GM21526 (cell line): ENCODE measurements around the gene ETFA.

Experiments
- ATAC-seq: cut with Tn5 transposase; IDR thresholded peaks from one replicate; pipeline ENCODE4 v1.9.1; 2021; ENCODE audit warnings: moderate library complexity; ENCODE audit not compliant: unreplicated experiment, low FRiP score

ETFA gene

DNA sequence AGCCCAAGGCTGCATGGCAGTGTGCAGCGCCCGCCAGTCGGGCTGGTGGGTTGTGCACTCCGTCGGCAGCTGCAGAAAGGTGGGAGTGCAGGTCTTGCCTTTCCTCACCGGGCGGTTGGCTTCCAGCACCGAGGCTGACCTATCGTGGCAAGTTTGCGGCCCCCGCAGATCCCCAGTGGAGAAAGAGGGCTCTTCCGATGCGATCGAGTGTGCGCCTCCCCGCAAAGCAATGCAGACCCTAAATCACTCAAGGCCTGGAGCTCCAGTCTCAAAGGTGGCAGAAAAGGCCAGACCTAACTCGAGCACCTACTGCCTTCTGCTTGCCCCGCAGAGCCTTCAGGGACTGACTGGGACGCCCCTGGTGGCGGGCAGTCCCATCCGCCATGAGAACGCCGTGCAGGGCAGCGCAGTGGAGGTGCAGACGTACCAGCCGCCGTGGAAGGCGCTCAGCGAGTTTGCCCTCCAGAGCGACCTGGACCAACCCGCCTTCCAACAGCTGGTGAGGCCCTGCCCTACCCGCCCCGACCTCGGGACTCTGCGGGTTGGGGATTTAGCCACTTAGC, 29.6 kb upstream of the ETFA start:
- ATAC-seq: no peak

DNA sequence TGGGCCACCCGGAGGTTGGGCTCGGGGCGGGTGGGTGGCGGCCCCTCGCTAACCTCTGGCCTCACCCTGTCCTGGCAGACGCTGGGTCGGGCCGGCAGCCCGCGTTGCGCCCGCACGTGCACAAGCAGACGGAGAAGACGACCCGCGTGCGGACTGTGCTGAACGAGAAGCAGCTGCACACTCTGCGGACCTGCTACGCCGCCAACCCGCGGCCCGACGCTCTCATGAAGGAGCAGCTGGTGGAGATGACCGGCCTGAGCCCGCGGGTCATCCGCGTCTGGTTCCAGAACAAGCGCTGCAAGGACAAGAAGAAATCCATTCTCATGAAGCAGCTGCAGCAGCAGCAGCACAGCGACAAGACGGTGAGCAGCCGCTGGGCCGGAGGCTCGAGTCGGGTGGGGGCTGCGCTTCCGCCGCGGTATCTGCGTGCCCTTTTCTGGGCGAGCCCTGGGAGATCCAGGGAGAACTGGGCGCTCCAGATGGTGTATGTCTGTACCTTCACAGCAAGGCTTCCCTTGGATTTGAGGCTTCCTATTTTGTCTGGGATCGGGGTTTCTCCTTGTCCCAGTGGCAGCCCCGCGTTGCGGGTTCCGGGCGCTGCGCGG, 29.0 kb upstream of the ETFA start:
- no peak for ATAC-seq

DNA sequence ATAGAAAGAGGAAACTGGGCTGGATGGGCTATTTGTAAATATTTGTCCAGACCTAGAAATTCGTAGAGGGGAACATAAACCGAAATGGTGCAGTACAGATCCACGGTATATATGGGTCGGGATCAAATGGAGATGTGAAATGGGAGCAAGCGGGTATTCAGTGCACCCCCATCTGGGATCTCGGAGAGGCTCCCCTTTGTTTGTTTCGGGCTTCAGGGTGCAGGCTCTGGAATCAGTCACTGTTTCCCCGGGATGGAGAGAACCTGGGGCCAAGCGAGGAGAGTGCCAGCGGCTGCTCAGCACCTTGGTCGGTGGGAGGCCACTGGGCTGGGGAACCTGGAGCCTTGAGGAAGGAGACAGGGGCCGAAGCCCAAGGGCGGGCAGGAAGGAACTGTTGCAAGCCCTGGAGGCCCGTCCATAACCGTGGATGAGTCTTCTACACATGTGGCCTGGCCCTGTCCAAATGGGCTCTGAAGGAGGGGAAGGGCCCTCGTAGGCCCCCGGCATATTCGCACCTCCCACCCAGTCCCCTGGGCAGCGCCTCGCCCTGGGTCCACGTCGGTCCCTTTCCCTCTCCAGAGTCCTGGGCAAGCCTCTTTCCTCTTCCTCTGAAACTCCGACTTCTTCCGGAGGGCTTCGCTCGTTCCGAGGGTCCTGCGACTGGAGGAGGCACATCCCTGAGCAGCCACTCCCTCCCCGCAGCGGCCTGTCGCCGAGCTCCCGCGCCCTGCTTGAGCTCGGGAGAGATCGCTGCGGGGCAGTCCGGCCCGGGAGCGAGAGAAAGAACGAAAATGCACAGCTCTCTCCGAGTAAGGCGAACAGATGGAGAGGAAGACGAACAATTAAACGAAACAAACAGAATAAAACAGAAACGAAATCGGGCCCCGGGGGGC, 28.3 kb upstream of the ETFA start:
- no peak for ATAC-seq

DNA sequence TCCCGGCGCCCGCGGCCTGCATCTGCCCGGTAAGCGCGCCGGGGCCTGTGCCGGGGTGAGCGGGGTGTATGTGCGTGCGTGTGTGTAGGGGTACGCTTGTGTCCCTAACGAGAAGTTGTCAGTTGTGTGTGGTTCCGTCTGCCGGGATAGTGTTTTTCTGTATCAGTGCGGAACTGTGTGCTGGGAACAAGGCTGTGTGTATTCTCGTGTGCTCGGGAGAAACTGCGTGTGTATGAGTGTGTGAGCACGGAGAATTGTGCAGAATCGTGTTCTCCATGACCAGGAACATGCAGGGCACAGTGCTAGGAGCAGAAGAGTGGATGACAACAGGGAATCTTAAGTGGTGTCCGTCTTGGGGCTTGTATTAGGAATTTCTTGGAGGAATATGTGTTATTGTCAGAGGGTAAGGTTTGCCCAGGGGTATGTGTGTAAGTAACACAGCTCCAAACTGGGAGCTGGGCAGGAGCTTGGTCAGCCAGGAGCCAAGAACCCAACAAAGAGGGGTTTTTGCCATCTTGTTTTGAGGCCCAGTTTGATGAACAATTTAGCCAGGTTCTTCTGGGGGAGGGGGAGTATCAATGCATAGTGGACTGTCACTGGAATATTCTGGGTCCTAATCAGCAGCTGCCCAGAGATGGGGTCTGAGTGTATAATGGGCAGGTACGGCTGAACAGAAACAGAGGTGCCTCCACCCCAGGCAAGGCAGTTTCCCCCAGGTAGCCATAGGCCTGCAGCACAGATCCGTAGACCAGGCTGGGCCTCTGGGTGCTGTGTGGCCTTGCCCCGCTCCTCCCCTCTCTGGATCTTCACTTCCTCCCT, 27.4 kb upstream of the ETFA start:
- no peak for ATAC-seq

DNA sequence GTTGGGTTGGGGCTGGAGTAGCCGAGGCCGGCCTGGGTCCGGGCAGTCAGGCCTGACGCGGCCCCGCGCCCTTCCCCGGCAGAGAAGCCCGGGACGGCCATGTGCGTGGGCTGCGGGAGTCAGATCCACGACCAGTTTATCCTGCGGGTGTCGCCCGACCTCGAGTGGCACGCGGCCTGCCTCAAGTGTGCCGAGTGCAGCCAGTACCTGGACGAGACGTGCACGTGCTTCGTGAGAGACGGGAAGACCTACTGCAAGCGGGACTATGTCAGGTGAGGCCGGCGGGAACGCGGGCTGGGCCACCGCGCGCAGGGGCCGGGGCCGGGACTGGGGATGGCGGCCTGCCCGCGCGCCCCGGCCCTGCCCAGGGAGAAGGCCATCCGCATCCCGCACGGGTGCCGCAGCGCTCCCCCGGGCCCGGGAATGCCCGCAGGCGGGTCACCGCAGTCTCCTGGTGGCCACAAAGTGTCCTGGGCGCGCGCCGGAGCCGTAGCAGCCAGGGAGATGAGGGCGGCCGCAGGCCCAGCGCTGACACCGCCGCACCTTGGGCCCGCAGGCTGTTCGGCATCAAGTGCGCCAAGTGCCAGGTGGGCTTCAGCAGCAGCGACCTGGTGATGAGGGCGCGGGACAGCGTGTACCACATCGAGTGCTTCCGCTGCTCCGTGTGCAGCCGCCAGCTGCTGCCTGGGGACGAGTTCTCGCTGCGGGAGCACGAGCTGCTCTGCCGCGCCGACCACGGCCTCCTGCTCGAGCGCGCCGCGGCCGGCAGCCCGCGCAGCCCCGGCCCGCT, 26.6 kb upstream of the ETFA start:
- ATAC-seq: no peak

DNA sequence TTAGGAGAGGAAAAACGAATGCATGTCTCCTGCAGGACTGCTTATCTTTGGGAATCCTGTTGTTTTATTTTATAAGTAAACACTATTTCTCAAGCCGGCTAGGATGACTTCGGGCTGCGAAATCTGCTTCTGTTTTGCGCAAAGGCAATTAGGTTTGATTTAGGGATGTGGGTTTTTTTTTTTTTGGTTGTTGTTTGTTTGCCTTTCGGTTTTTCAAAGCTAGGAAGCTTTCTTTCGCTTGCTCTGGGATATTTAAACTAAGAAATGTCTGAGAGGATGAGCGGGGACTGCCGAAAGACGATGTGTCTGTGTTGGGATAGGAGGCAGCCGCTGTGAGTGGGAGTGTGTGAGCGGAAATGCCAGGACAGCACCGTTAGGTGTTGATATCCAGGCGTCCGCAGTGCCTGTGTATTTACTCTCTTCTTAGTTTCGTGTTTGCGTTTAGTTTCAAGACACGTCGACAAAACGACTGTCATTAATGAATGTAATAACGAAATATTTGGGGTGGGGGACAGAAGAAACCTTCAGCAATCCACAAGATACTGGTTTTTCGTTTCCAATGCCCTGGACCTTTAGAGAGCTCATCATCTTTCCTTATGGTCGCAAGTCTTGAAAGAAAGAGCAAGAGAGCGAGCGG, 25.9 kb upstream of the ETFA start:
- no peak for ATAC-seq

DNA sequence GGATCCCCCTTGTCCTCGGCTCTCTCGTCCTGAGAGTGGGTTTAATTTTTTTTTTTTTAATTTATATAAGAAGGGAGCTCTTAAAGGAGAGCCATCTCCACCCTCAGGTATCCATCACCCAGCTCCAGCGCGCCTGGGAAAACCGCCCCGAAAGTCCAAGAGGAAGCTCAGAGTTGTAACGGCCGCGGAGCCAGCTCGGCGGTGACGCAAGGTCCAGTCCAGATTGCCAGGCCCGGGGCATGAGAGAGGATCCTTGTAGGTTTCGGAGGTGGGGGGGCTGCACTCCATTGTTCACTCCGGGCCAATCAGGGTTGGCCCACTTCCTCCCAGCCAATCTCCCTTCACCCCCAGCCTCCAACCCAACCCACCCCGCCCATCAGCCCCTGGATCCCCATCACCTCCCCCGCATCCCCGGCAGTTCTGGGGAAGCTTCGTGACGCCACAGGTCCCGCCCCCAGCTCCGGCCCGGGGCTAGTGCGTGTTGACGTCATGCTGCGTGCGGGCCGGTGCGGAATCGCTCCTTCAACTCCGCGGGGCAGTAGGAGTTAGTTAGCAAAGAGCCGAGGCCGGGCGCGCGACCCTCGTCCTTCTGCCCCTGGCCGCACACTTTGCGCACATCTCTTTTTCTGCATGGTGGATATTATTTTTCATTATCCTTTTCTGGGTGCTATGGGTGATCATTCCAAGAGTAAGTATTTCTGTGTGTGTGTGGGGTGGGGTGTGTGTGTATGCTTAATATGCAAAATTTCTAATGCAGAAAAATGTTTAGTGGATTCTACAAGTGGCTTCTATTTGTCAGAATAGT, 25.2 kb upstream of the ETFA start, which contains the start of gene ISL2:
TSS of gene ISL2 (plus strand) at position 520 of the 805 bp plus-strand sequence. CDS start at position 631, 111 bp downstream.
- peak; percentile 52 for ATAC-seq

DNA sequence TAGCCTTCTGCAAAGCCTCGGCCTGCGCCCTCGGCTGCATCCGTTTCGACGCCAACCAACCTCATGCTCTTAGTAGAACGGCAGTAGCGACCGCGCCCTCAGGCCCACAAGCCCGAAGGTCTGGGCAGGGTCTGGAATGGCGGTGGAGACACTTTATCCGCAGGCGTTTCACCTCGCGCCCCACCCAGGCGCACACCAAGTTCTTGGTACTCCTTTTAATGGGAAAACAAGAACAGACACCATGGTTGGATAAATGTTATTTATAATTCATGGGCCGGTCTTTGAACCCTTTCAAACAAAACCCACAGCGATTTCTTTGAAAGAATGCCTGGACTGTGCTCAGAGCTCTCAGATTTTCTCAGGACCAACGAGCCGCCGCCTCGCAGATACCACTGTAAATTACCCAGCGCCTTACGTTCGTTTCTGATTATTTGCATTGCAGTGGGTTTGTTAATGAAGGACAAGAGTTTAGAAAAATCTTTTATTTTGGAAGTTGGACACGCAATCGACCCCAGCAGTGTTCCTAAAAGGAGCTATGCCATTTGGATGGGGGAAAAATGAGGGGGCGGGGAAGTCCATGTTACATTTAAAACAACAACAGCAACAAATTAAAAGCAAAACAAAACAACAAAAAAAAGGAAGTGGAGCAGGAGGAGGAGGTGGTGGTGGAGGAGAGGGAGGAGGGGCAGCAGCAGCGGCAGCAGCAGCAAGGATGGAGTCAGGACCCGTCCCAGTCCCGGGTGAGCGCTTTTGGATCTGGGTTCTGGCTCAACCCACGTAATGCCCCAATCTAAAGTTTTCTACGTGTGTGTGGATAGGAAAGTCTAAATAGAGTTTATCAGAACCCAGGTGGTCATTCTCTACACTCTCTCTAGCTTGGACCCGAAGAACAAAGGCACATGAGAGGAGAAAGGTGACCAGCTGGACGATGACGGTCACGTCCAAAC, 24.3 kb upstream of the ETFA start:
- no peak for ATAC-seq

DNA sequence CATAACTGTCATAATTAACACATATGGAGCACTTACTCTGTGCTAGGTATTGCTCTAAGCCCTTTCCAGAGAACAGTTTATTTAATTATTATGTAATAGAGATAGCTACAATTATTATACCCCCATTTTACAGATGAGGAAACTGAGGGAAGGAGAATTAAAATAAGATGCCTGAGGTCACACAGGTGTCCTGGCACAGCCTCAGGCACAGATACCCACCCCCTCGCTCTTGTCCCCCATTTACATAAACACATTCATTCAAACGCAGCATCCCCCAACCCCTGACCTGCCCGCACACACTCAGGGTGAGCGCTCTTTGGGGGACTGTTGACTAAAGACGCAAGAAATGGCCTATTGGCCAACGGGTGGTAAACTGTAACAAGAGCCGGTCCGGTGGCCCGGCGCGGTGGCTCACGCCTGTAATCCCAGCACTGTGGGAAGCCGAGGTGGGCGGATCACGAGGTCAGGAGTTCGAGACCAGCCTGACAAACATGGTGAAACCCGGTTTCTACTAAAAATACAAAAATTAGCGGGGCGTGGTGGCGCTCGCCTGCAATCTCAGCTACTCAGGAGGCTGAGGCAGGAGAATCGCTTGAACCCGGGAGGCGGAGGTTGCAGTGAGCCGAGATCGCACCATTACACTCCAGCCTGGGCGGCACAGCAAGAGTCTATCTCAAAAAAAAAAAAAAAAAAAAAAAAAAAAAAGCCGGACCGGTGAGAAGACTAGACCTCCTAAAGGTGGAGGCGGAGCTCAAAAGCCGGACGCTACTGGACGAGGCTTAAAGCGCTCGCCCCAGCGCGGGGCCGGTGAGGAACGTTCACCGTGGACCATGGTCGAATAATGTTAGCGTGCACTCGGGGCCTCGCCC, 23.4 kb upstream of the ETFA start:
- no peak for ATAC-seq

DNA sequence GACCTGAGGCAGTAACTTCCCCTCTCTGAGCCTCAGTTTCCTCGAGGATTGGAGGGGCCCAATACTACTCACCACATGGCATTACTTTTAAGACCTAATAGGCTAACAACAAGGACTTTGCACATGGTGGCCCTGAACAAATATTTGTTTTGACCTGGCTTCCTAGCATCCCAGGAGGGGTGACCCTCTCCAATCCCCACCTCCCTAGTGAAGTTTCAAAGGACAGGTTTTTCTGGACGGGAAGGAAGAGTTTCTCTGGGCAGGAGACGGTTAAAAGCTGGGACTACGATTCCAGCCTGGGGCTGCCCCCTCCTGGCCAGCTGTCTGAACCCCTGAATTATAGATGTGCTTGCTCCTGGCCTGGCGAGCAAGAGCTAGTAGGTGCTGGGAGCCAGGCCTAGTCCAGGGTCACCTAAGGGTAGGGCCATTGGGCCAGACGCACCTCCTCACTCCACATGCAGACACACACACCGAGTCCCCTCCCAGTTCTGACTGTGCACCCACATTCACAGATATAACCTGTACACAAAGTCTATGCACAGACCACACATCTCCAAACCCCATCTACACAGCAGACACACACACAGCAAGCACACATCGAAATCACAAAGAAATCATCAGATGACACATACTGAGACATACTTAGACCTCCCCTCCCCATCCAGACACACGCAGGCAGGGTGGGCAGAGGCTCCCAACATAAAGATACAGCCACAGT, 22.6 kb upstream of the ETFA start:
- no peak for ATAC-seq

DNA sequence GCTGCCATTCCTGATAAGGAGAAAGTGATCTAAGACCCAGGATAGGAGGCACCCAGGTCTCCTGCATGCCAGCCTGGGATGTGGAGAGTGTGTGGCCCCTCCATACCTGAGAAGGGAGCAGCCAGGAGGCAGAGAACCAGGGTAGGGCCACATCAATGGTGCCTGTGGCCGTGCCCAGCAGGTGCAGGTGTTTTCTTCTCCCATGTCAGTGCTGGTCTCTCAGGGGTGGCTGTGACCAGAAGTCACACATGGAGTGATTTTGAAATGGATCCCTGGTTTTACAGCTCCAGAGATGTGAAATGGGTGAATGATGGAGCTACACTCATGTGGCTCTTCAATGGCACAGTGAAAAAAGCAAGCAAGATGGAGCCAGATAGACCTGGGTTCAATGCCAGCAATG, 22.0 kb upstream of the ETFA start:
- no peak for ATAC-seq

DNA sequence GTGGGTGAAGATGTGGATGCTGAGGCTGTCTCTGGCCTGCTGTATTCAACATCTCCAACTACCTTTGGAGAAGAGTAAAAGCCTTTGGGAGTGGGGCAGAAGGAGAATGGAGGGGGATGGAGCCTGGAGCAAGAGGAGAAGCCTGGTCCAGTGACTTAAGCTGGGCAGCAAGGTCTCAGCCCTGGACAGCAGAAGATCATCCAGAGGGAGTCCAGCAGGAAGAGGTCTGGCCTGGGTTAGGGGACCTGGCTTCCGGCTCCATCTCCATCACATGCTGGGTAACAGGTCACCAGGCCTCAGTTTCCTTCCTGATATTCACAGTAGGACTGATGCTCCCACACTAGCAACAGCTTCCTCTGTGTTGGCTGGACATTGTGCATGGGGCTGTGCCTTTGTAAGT, 21.5 kb upstream of the ETFA start:
- no peak for ATAC-seq

DNA sequence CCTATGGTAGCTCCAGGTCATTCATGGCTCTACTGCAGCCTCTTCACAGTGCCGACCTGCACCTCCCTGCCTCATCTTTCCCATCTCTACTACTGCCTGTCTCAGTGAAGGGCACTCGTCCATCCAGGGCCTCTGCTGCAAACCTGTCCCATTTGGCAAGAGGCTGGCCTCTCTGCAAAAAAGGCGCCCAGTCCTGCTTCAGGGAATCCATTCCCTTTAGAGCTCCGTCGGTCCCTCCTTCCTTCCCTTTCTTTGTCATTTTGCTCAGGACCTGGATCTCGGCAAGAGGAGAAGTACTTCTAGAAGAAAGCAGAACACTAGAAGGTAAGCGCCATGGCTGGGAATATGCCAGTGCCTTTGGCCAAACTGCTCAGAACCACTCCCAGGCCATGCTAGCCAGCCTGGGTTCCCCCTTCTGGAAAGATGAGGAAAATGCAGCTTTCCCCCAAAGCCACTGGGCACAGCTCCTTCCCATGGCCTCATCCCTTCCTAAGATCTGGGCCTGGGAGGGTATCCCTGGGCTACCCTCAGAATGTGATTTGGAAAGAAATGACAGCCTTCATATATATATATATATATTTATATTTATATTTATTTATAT, 18.9 kb upstream of the ETFA start:
- ATAC-seq: no peak

DNA sequence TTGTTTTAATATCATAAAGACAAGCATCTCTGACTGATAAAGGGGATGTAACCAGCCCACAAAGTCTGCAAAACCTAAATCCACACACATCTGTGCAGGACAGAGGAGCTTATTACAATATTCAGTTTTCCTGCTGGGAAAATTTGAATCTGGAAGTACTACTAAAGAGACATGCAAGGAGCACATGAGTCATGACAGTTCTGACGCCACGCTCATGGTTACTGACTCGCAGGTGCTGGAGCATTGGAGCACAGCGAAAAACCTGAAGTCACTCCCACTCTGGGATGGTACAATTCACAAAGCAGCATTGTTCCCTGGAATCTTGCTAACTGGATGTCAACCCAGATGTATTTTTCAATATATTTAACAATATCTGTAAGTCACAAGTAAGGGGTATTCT, 17.7 kb upstream of the ETFA start:
- no peak for ATAC-seq

DNA sequence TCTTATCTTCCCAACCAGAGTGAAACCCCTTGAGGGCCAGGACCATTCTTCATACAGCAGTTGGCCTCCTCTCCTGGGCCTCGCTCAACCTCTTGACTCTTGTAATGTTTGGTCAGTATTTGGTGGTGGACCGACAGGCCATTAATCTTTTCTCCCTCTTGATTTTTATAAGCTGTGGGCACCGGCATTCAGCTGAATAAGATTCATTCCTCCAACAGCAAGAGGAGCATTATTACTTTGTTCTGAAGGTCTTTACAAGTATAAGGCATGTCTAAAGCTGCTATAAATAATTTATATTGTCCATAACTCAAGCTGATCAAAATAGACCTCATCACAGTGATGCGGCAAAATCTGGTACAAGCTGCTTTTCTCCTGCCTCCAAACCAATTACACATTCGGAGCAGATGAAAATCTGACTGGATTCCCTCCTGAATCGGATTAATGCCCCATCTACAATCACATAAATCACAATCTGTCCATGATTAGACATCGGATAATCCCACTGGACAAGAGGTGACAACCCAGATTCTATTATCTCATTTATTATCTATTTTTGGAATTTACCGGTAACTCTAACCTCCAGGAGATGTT, 16.9 kb upstream of the ETFA start:
- no peak for ATAC-seq
